A549 (cell line): Measurements from ENCODE around the gene PI16. TPM values are rescaled to one million over a fixed set of nuclear protein-coding genes. Genes with fewer than 3 reads are reported as not detected.

ENCODE experiments used
- ATAC-seq, 2 experiments: fragments of 200-7000 bp in 1 of 2; fragments of >200 bp in 1 of 2; cut with Nextera tagmentation in 1 of 2; cut with Tn5 transposase in 1 of 2; 3 replicates each; pipeline versions ENCODE4 v1.8.0 to v1.9.1; 2018 to 2020; ENCODE audit warnings: mild to moderate bottlenecking in 1 of 2, moderate library complexity in 1 of 2
- CTCF ChIA-PET: fragments of 300-600 bp; sonication (Branson Sonifier 250); formaldehyde crosslinking; extraction: SDS; loops from one replicate; lab custom pipeline; 2021; ENCODE audit warnings: antibody characterized with exemption, inconsistent platforms; lab: Yijun Ruan, JAX
- POLR2A ChIA-PET: fragments of 350-600 bp; formaldehyde crosslinking; extraction: SDS; loops from one replicate; lab custom pipeline; 2021; ENCODE audit warnings: antibody characterized with exemption, inconsistent platforms; lab: Yijun Ruan, JAX
- DNase-seq, 2 experiments: peaks; one replicate each; pipeline versions ENCODE4 v3.0.0 to v3.0.0-alpha.2; 2011 to 2016; ENCODE audit warnings: low read depth in 1 of 2, low spot score in 1 of 2
- FAIRE-seq: peaks from 2 replicates; lab custom pipeline; 2011; peaks lifted over from hg19 to GRCh38; lab: Jason Lieb, UNC
- H3K27ac ChIP-seq, 2 experiments: fragments of >200 bp; sonication (Bioruptor Twin); formaldehyde crosslinking; 3 replicates each; pipeline ENCODE4 v1.5.1; 2016 to 2017
- H3K4me1 ChIP-seq: fragments of >200 bp; sonication (Bioruptor Twin); formaldehyde crosslinking; 3 replicates; pipeline ENCODE4 v1.6.1; 2016
- H3K4me2 ChIP-seq: fragments of >200 bp; sonication (Bioruptor Twin); formaldehyde crosslinking; 3 replicates; pipeline ENCODE4 v1.6.1; 2016
- H3K4me3 ChIP-seq: fragments of >200 bp; sonication (Bioruptor Twin); formaldehyde crosslinking; 3 replicates; pipeline ENCODE4 v1.5.1; 2016
- H3K9me3 ChIP-seq: fragments of >200 bp; sonication (Bioruptor Twin); formaldehyde crosslinking; 3 replicates; pipeline ENCODE4 v1.6.1; 2016
- CTCF ChIP-seq: fragments of >200 bp; sonication (Bioruptor Twin); formaldehyde crosslinking; IDR thresholded peaks from 3 replicates; pipeline ENCODE4 v1.5.1; 2016
- E2F6 ChIP-seq: IDR thresholded peaks from 2 replicates; pipeline ENCODE4 v1.6.1; 2012; ENCODE audit warnings: low read depth, borderline replicate concordance
- EHF ChIP-seq: fragments of 250-450 bp; sonication (Bioruptor Pico); IDR thresholded peaks from 2 replicates; pipeline ENCODE4 v1.5.0; 2020; ENCODE audit warnings: mild to moderate bottlenecking
- ESRRA ChIP-seq: fragments of 150-350 bp; IDR thresholded peaks from 2 replicates; pipeline ENCODE4 v1.6.1; 2014; ENCODE audit warnings: mild to moderate bottlenecking, low read length, borderline replicate concordance
- HMGXB4 ChIP-seq: fragments of 250-450 bp; sonication (Bioruptor Pico); IDR thresholded peaks from 2 replicates; pipeline ENCODE4 v1.5.0; 2021; ENCODE audit warnings: mild to moderate bottlenecking, moderate library complexity, borderline replicate concordance
- HOXB5 ChIP-seq: fragments of 250-450 bp; sonication (Bioruptor Pico); IDR thresholded peaks from 2 replicates; pipeline ENCODE4 v1.5.0; 2020; ENCODE audit warnings: mild to moderate bottlenecking, moderate library complexity
- KDM5A ChIP-seq: fragments of 200-600 bp; sonication (generic); IDR thresholded peaks from 2 replicates; pipeline ENCODE4 v1.6.1; 2016; ENCODE audit warnings: antibody characterized with exemption, mild to moderate bottlenecking
- MAFK ChIP-seq: fragments of 450-650 bp; IDR thresholded peaks from 2 replicates; pipeline ENCODE4 v1.6.1; 2014; ENCODE audit not compliant: partially characterized antibody
- PBX3 ChIP-seq: IDR thresholded peaks from 2 replicates; pipeline ENCODE4 v1.6.1; 2012
- RAD21 ChIP-seq, 2 experiments: fragments of >200 bp in 1 of 2; sonication (Bioruptor Twin) in 1 of 2; formaldehyde crosslinking in 1 of 2; IDR thresholded peaks in 1 of 2; conservative IDR thresholded peaks in 1 of 2; 2 replicates in 1 of 2; 3 replicates in 1 of 2; pipeline ENCODE4 v1.6.1; 2012 to 2018; ENCODE audit warnings: inconsistent platforms in 1 of 2
- REST ChIP-seq: fragments of 200-600 bp; sonication (generic); IDR thresholded peaks from 2 replicates; pipeline ENCODE4 v1.6.1; 2016; ENCODE audit warnings: antibody characterized with exemption, mild to moderate bottlenecking, moderate library complexity
- RFX5 ChIP-seq: fragments of 450-650 bp; IDR thresholded peaks from 2 replicates; pipeline ENCODE4 v1.7.1; 2014; ENCODE audit warnings: antibody characterized with exemption, mild to moderate bottlenecking, moderate library complexity
- RNF2 ChIP-seq: fragments of 200-600 bp; sonication (generic); IDR thresholded peaks from 2 replicates; pipeline ENCODE4 v1.6.1; 2016; ENCODE audit warnings: low read depth, mild to moderate bottlenecking, antibody characterized with exemption, moderate library complexity, borderline replicate concordance
- SMC3 ChIP-seq: fragments of >200 bp; sonication (Bioruptor Twin); formaldehyde crosslinking; IDR thresholded peaks from 3 replicates; pipeline ENCODE4 v1.6.1; 2018; ENCODE audit warnings: inconsistent platforms
- TFCP2L1 ChIP-seq: fragments of 250-450 bp; sonication (Bioruptor Pico); IDR thresholded peaks from 2 replicates; pipeline ENCODE4 v1.5.0; 2021; ENCODE audit warnings: mild to moderate bottlenecking
- ZFP36 ChIP-seq: fragments of 450-650 bp; IDR thresholded peaks from 2 replicates; pipeline ENCODE4 v1.6.1; 2014; ENCODE audit warnings: borderline replicate concordance; ENCODE audit not compliant: partially characterized antibody
- ZSCAN20 ChIP-seq: fragments of 250-450 bp; sonication (Bioruptor Pico); IDR thresholded peaks from 2 replicates; pipeline ENCODE4 v1.8.0; 2022; ENCODE audit warnings: mild to moderate bottlenecking, moderate library complexity
- WGBS: methylation state at CpG from one replicate; pipeline ENCODE4 v1.1.6; 2017; ENCODE audit errors: missing lambda C conversion rate; 5-methylcytosine and 5-hydroxymethylcytosine counted together
- polyA plus RNA-seq, 4 experiments: library from polyadenylated mRNA; depleted of rRNA in 3 of 4; stranded (reverse); fragments of >200 nt; fragmentation: RNase III in 1 of 4; extraction: RNeasy Plus Mini Kit Qiagen cat#74134 plus additional on column Dnase treatment in 1 of 4; gene quantifications; 2 replicates in 3 of 4; 3 replicates in 1 of 4; pipeline ENCODE4 v1.2.3, GENCODE V29; 2011 to 2017

Gene PI16
- polyA plus RNA-seq, 2 of the 4 experiments (the other 2 are of a cell fraction) = not detected

- TF ChIP-seq CTCF (peak; percentile 42), EHF (no peak), PBX3 (no peak), HOXB5 (CRISPR knock-in tag) (no peak)
- TF ChIP-seq, all 56 proteins: peak for 1
- no peaks in the 10 kb centered on the region for H3K4me1 ChIP-seq
- H3K4me3 ChIP-seq = no peak overlapping the region
- no peak overlapping the region for H3K27ac ChIP-seq
- 87% methylated on average over 4 of the region's 16 CpGs for WGBS
- ChIA-PET CTCF (interaction anchor here (0.7 to 3.7 kb wide), 9 partner anchors 8 to 212 kb away, joined by 3 to 16 read pairs (median 3); partner anchors contain the start of gene C6orf89), POLR2A (interaction anchor here (1.6 kb wide), 1 partner anchor 8 kb away, joined by 5 read pairs; the partner anchor contains the start of gene MTCH1)
- no peak for FAIRE-seq
- H3K4me2 ChIP-seq = no peak overlapping the region
- peak in 1 of 2 experiments; percentile 72; a peak in 3 of 6 replicates for ATAC-seq
- no peaks in the 10 kb centered on the region for H3K9me3 ChIP-seq
- DNase-seq = peak in 1 of 2 experiments; percentile 41
These were observed 23.0 kb downstream of the PI16 start for GRCh38 chr6:36977470-36977941.

- no peak for FAIRE-seq
- H3K4me3 ChIP-seq = no peak overlapping the region
- no peaks in the 10 kb centered on the region for H3K9me3 ChIP-seq
- no peak for ATAC-seq
- no peak overlapping the region for H3K27ac ChIP-seq
- DNase-seq = no peak
- ChIA-PET POLR2A (no interaction called here), CTCF (interaction anchor here (0.8 to 3.7 kb wide), 8 partner anchors 9 to 232 kb away, joined by 3 to 16 read pairs (median 3); partner anchors contain the start of gene C6orf89)
- TF ChIP-seq KDM5A (no peak), RFX5 (no peak), ESRRA (no peak), RNF2 (no peak), E2F6 (no peak)
- peaks cover 7% of the 10 kb centered on the region; the same call in 2 of the 3 replicates for H3K4me1 ChIP-seq
- whole genome bisulfite sequencing = 88% methylated on average over 9 of the region's 11 CpGs
- H3K4me2 ChIP-seq = no peak overlapping the region
These were observed 24.1 kb downstream of the PI16 start for GRCh38 chr6:36978421-36979346.

- WGBS = 69% methylated on average over 4 of the region's 4 CpGs
- TF ChIP-seq ZSCAN20 (CRISPR knock-in tag) = no peak
- TF ChIP-seq TFCP2L1 = no peak
- no peak for TF ChIP-seq HMGXB4 (CRISPR knock-in tag)
- no peak for TF ChIP-seq ZFP36
- no peak for TF ChIP-seq MAFK
- TF ChIP-seq SMC3 = 0 out of 3 replicates have a peak, but pooled peaks have one; percentile 5
- TF ChIP-seq REST = no peak
- peak; percentile 39 to 43; a peak in 4 of 5 replicates for TF ChIP-seq RAD21 (conservative IDR thresholded peaks at IDR 0.05 in 1 of 2, IDR thresholded peaks at IDR 0.05 in 1 of 2)
- ATAC-seq (peak; percentile 42 to 74; a peak in 3 of 6 replicates), DNase-seq (peak in 1 of 2 experiments; percentile 25), FAIRE-seq (no peak)
- CTCF ChIA-PET = interaction anchor here (0.6 to 1.7 kb wide), 4 partner anchors 94 to 231 kb away, joined by 3 to 5 read pairs (median 3); no protein-coding TSS in a partner anchor
- no peak overlapping the region for H3K4me3 ChIP-seq
- H3K4me2 ChIP-seq = no peak overlapping the region
- POLR2A ChIA-PET = no interaction called here
- no peak overlapping the region for H3K27ac ChIP-seq
- peaks cover 13% of the 10 kb centered on the region for H3K4me1 ChIP-seq
- no peaks in the 10 kb centered on the region for H3K9me3 ChIP-seq
These were observed 24.8 kb downstream of the PI16 start for GRCh38 chr6:36979347-36979742.
